Suprapubic skin (tissue), 4 donors: ENCODE data around the gene MORN4.

Source experiments
- EP300 ChIP-seq: sonication (generic); formaldehyde crosslinking; IDR thresholded peaks from one replicate; pipeline ENCODE4 v1.6.1; 2017; ENCODE audit warnings: antibody characterized with exemption
- POLR2A ChIP-seq, 2 donors: fragments of 450-650 bp; IDR thresholded peaks; one replicate each; pipeline ENCODE4 v1.6.1; 2017; ENCODE audit warnings: antibody characterized with exemption in 2 of 2, mild to moderate bottlenecking in 2 of 2, moderate library complexity in 2 of 2
- POLR2AphosphoS5 ChIP-seq, 3 donors: sonication (generic); formaldehyde crosslinking; IDR thresholded peaks; one replicate each; pipeline ENCODE4 v1.6.1; 2017; ENCODE audit warnings: antibody characterized with exemption in 3 of 3
- TF ChIP-seq, protein P1 (sequence below), 2 donors: fragments of 200-600 bp in 1 of 2; fragments of 450-650 bp in 1 of 2; sonication (generic) in 1 of 2; IDR thresholded peaks; one replicate each; pipeline ENCODE4 v1.5.1; 2016 to 2019; ENCODE audit warnings: antibody characterized with exemption in 2 of 2, mild to moderate bottlenecking in 1 of 2, moderate library complexity in 1 of 2

DNA sequence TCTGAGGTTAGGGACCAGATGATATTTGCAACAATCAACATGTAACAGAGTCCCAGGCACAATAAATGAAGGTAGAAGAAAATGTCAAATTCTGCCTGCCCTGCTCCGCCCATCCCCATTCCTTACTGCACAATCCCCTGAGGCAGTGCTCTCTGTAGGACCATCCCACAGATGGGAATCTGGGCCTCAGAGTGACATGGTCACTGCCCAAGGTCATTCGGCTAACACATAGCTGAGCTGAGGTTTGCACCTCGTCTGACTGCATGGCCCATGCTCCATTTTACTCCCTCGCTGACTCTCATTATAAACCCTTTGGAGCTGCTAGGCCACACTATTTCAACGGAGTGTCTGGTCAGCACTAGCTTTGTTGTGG is 47.9 kb downstream of the MORN4 start:
- TF ChIP-seq, protein P1, sequence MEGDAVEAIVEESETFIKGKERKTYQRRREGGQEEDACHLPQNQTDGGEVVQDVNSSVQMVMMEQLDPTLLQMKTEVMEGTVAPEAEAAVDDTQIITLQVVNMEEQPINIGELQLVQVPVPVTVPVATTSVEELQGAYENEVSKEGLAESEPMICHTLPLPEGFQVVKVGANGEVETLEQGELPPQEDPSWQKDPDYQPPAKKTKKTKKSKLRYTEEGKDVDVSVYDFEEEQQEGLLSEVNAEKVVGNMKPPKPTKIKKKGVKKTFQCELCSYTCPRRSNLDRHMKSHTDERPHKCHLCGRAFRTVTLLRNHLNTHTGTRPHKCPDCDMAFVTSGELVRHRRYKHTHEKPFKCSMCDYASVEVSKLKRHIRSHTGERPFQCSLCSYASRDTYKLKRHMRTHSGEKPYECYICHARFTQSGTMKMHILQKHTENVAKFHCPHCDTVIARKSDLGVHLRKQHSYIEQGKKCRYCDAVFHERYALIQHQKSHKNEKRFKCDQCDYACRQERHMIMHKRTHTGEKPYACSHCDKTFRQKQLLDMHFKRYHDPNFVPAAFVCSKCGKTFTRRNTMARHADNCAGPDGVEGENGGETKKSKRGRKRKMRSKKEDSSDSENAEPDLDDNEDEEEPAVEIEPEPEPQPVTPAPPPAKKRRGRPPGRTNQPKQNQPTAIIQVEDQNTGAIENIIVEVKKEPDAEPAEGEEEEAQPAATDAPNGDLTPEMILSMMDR (IDR thresholded peaks at IDR 0.05) = no peak
- no peak for TF ChIP-seq POLR2A (IDR thresholded peaks at IDR 0.05)
- no peak for TF ChIP-seq POLR2AphosphoS5 (IDR thresholded peaks at IDR 0.05)
- no peak for TF ChIP-seq EP300
